H1 (cell line): ENCODE measurements around the gene SCNN1B.

Experiments used
- ATF3 ChIP-seq: IDR thresholded peaks from 2 replicates; pipeline ENCODE4 v1.6.1; 2011; ENCODE audit warnings: low read depth, mild to moderate bottlenecking, low read length; ENCODE audit not compliant: insufficient read depth
- CTCF ChIP-seq, 3 experiments: IDR thresholded peaks; 1 replicate in 2 of 3; 2 replicates in 1 of 3; pipeline versions ENCODE4 v1.5.1 to v1.6.1; 2011; ENCODE audit warnings: low read length in 3 of 3, mild to moderate bottlenecking in 3 of 3, inconsistent platforms in 2 of 3, low read depth in 1 of 3, moderate library complexity in 1 of 3; ENCODE audit not compliant: insufficient read depth in 1 of 3; ENCODE audit errors: control extremely low read depth in 1 of 3
- JUN ChIP-seq: IDR thresholded peaks from 2 replicates; pipeline ENCODE4 v1.6.1; 2011; ENCODE audit warnings: low read depth, mild to moderate bottlenecking, improper control_type of control experiment, low read length
- USF2 ChIP-seq: IDR thresholded peaks from 2 replicates; pipeline ENCODE4 v1.6.1; 2011; ENCODE audit warnings: low read length, improper control_type of control experiment
- ZNF274 ChIP-seq: IDR thresholded peaks from 2 replicates; pipeline ENCODE4 v1.7.0; 2012; ENCODE audit warnings: low read length, borderline replicate concordance; ENCODE audit errors: extremely low read depth

- TF ChIP-seq ZNF274 (no peak), ATF3 (no peak), CTCF (IDR thresholded peaks at IDR 0.05; ENCODE audit: control extremely low read depth in 1 of 3, insufficient read depth in 1 of 3, low read depth in 1 of 3, low read length in 3 of 3) (no peak), JUN (no peak), USF2 (no peak)
Observed at GRCh38 chr16:23379707-23380106, 77.6 kb downstream of the SCNN1B start.
